AG10803 (cell line): ENCODE results near the gene MLST8.

ENCODE experiments used
- DNase-seq: peaks from one replicate; pipeline ENCODE4 v3.0.0; 2010; ENCODE audit warnings: low read depth
- H3K4me3 ChIP-seq: 2 replicates; pipeline ENCODE4 v1.5.1; 2011; ENCODE audit warnings: mild to moderate bottlenecking, low read length, control low read depth
- CTCF ChIP-seq: conservative IDR thresholded peaks from 2 replicates; pipeline ENCODE4 v1.5.1; 2011; ENCODE audit warnings: mild to moderate bottlenecking, low read length, control low read depth, inconsistent platforms

The MLST8 gene

GRCh38 chr16:2204416-2205103, 694 bp upstream of the MLST8 start:
- H3K4me3 ChIP-seq, result peak overlapping the region; percentile 90
- DNase-seq, result no peak
- no peak for TF ChIP-seq CTCF

- TF ChIP-seq CTCF, result no peak
- H3K4me3 ChIP-seq, result peak overlapping the region; percentile 90
- no peak for DNase-seq
Measured at GRCh38 chr16:2205967-2206313, 686 bp downstream of the MLST8 start.

GRCh38 chr16:2206420-2206779, 1.1 kb downstream of the MLST8 start:
- DNase-seq, result no peak
- no peak for TF ChIP-seq CTCF
- peak overlapping the region; percentile 90 for H3K4me3 ChIP-seq

GRCh38 chr16:2206780-2207433, 1.7 kb downstream of the MLST8 start:
- DNase-seq, result no peak
- TF ChIP-seq CTCF, result no peak
- no peak overlapping the region for H3K4me3 ChIP-seq

- DNase-seq, result no peak
- no peak for TF ChIP-seq CTCF
- no peak overlapping the region for H3K4me3 ChIP-seq
Measured at GRCh38 chr16:2207872-2208271, 2.6 kb downstream of the MLST8 start.

- no peak for DNase-seq
- H3K4me3 ChIP-seq, result no peak overlapping the region
- TF ChIP-seq CTCF, result no peak
Measured at GRCh38 chr16:2208308-2208707, 3.1 kb downstream of the MLST8 start.

GRCh38 chr16:2208772-2209171, 3.5 kb downstream of the MLST8 start:
- no peak for TF ChIP-seq CTCF
- DNase-seq, result no peak
- no peak overlapping the region for H3K4me3 ChIP-seq
